ENCODE measurements around the gene C16orf86.

DNA sequence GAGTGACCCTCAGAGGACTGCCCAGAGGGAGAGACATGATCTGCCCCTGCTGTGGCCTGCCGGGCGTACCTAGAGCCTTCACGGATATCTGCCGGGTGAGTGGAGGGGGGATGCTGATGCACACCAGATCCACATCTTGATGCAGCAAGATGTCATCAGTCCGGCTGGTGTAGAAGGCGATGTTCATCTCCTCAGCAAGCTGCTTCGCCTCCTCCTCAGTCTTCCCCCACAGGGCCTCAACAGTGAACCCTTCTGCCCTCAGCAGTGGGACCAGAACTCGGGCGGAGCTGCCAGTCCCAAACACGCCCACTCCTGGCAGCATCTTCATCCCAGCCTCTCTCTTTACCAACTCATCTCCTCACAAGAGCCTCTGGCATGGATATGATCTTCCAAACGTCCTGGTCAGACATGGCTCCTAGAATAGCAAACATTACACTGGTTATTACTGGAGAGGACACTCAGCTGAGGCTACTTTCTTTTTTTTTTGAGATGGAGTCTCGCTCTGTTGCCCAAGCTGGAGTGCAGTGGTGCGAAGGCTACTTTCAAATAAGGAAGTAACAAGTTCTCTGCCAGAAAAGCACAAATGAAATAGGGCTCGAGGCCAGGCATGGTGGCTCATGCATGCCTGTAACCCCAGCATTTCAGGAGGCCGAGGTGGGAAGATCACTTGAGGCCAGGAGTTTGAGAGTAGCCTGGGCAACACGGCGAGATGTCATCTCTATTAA lies 18.9 kb downstream of the C16orf86 start:
- TF ChIP-seq, protein P1, sequence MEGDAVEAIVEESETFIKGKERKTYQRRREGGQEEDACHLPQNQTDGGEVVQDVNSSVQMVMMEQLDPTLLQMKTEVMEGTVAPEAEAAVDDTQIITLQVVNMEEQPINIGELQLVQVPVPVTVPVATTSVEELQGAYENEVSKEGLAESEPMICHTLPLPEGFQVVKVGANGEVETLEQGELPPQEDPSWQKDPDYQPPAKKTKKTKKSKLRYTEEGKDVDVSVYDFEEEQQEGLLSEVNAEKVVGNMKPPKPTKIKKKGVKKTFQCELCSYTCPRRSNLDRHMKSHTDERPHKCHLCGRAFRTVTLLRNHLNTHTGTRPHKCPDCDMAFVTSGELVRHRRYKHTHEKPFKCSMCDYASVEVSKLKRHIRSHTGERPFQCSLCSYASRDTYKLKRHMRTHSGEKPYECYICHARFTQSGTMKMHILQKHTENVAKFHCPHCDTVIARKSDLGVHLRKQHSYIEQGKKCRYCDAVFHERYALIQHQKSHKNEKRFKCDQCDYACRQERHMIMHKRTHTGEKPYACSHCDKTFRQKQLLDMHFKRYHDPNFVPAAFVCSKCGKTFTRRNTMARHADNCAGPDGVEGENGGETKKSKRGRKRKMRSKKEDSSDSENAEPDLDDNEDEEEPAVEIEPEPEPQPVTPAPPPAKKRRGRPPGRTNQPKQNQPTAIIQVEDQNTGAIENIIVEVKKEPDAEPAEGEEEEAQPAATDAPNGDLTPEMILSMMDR (IDR thresholded peaks at IDR 0.05) = no peak
- TF ChIP-seq POLR2A (IDR thresholded peaks at IDR 0.05) = no peak

All from Peyer's patch (tissue), 4 donors.